SK-N-SH (cell line): ENCODE results near the gene LHPP.

Source experiments
- CTCF ChIP-seq: fragments of 200-600 bp; sonication (generic); IDR thresholded peaks from 2 replicates; pipeline ENCODE4 v1.6.1; 2017; ENCODE audit warnings: antibody characterized with exemption, mild to moderate bottlenecking, moderate library complexity
- FOXM1 ChIP-seq: IDR thresholded peaks from 2 replicates; pipeline ENCODE4 v1.4.0; 2012; ENCODE audit warnings: low read depth, mild to moderate bottlenecking
- MAX ChIP-seq: IDR thresholded peaks from 2 replicates; pipeline ENCODE4 v1.4.0; 2012; ENCODE audit warnings: low read depth
- RCOR1 ChIP-seq: fragments of 150-350 bp; IDR thresholded peaks from 2 replicates; pipeline ENCODE4 v1.6.1; 2017; ENCODE audit warnings: antibody characterized with exemption, low read length
- SMC3 ChIP-seq: IDR thresholded peaks from 2 replicates; pipeline ENCODE4 v1.6.1; 2012; ENCODE audit warnings: low read depth, low read length, improper control_type of control experiment

- no peak for TF ChIP-seq CTCF
- TF ChIP-seq MAX = no peak
- TF ChIP-seq RCOR1 = no peak
- TF ChIP-seq FOXM1 = no peak
- no peak for TF ChIP-seq SMC3
Observed at GRCh38 chr10:124624466-124624865, 162.8 kb downstream of the LHPP start.
